Stimulated activated CD4-positive, alpha-beta T cell treated with anti-CD3 and anti-CD28 coated beads, TNF-alpha, amount 100 ng/mL, for 1 hour (primary cell): Measurements from ENCODE around the gene NAP1L2.
"Not testable (repeated sequence)": the region's sequence is repeated elsewhere in the genome, so short reads cannot be mapped to it uniquely, and the experiment has no call there.

Source experiments
- DNase-seq, 3 donors: peaks; one replicate each; pipeline ENCODE4 v3.0.0-alpha.2; 2020; ENCODE audit warnings: low read depth in 3 of 3, low spot score in 1 of 3

Gene NAP1L2

GRCh38 chrX:73214426-73215094 is at the start of gene NAP1L2:
NAP1L2 (minus strand) TSS chrX:73214851; CDS start chrX:73214492, 359 bp downstream.
- peak in 1 of 3 donors; percentile 0 for DNase-seq

GRCh38 chrX:73262991-73263390 is 48.3 kb upstream of the NAP1L2 start:
- DNase-seq = no peak

GRCh38 chrX:73239242-73239641 is 24.6 kb upstream of the NAP1L2 start:
- DNase-seq = no peak

GRCh38 chrX:73217621-73218020 is 3.0 kb upstream of the NAP1L2 start:
- no peak for DNase-seq

- no peak for DNase-seq
Observed at GRCh38 chrX:73215246-73215645, 595 bp upstream of the NAP1L2 start.

- DNase-seq = no peak
Observed at GRCh38 chrX:73213734-73214425, 771 bp downstream of the NAP1L2 start.

GRCh38 chrX:73206366-73206765 is 8.3 kb downstream of the NAP1L2 start:
- no peak for DNase-seq

- no peak for DNase-seq
Observed at GRCh38 chrX:73182502-73183114, 32.0 kb downstream of the NAP1L2 start.

- DNase-seq = not testable (repeated sequence)
Observed at GRCh38 chrX:73168945-73169344, 45.7 kb downstream of the NAP1L2 start.
